Urothelium cell line (cell line): ENCODE measurements around the gene FBXW8.
A peak's percentile ranks its signal among the peaks of the same experiment; 100 is the strongest.

Experiments
- DNase-seq: peaks from one replicate; pipeline ENCODE4 v3.0.0; 2011; ENCODE audit warnings: low spot score, mixed read lengths
- FAIRE-seq: peaks from 2 replicates; lab custom pipeline; 2011; peaks lifted over from hg19 to GRCh38; lab: Jason Lieb, UNC

Gene FBXW8

DNA sequence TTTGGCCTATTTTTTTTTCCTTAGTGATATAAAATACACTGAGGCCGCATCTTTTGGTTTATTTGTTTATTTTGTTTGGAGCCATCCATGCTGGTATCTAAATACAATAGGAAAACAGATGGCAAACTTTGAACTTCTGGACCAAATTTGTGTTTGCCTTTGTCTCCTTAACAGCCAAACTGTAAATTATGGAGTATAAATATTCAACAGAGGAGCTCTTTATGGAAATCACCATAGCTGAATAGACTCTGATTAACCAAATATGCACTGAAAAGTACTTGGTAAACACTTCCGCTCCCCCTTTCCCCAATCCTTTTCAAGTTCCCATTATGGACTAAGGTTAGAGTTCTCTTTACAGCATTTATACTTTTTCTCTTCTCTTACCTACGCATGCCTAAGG, 107.9 kb downstream of the FBXW8 start:
- DNase-seq (no peak), FAIRE-seq (no peak)

DNA sequence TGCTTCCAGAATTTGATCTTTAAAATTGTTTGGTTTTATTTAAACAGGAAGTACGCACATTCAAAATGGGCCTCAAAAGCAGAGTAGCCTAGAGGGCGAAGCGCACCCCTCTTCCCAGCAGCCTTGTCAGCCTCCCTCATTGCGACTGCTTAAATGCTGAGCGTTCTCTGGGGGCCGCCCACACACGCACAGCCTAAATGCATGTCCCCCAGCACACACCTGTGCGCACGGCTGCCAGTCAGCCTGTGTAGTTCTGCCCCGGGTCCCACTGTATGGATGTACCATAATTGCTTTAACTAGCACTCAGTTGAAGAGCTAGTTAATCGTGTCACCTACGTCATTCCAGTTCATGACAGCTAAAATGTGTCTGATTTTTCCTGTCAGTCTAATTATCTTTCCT, 109.1 kb downstream of the FBXW8 start:
- FAIRE-seq (no peak), DNase-seq (no peak)

DNA sequence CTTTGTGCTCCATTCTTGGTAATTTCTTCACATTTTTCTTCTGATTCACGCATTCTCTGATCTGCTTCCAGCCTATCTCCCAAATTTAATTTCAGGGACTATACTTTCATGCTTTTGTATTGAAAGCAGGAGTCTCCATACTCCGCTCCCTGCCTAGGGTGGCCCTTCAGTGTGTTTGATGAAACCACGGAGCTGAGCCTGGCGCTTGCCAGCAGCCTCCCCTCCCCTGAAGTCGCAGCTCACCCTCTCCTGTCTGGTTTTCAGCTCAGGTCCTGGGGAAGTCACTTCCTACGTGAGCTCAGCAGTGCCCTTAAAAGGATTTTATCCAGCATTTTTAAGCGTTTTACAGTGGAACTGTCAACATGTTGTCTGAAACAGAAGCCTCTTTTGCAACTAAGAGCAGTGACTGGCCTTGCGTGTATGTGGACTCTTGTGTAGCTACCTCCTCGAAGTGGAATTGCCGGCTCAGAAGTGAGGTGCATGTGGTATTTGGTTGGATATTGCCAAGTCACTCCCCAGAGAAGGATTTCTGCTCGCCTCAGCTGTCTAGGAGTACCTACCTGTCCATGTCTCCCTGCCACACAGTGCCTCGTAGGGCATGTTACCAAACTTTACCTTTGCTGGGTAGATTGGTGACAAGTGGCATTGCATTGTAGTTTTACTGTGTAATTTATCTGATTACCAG, 109.9 kb downstream of the FBXW8 start:
- FAIRE-seq (no peak), DNase-seq (no peak)

DNA sequence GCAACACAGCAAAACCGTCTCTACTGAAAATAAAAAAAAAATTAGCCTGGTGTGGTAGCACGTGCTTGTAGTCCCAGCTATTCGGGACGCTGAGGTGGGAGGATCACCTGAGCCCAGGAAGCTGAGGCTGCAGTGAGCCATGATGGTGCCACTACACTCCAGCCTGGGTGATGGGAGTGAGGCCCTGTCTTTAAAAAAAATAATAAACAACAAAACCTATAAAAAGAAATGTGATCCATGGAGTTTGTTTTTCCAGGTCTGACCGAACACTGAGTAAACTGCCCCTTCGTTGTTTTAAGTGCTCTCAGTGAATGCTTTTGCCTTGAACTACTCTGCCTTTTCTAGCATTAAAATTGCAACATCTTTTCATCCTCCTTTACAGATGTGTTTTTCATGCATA, 111.7 kb downstream of the FBXW8 start:
- DNase-seq = no peak
- no peak for FAIRE-seq

DNA sequence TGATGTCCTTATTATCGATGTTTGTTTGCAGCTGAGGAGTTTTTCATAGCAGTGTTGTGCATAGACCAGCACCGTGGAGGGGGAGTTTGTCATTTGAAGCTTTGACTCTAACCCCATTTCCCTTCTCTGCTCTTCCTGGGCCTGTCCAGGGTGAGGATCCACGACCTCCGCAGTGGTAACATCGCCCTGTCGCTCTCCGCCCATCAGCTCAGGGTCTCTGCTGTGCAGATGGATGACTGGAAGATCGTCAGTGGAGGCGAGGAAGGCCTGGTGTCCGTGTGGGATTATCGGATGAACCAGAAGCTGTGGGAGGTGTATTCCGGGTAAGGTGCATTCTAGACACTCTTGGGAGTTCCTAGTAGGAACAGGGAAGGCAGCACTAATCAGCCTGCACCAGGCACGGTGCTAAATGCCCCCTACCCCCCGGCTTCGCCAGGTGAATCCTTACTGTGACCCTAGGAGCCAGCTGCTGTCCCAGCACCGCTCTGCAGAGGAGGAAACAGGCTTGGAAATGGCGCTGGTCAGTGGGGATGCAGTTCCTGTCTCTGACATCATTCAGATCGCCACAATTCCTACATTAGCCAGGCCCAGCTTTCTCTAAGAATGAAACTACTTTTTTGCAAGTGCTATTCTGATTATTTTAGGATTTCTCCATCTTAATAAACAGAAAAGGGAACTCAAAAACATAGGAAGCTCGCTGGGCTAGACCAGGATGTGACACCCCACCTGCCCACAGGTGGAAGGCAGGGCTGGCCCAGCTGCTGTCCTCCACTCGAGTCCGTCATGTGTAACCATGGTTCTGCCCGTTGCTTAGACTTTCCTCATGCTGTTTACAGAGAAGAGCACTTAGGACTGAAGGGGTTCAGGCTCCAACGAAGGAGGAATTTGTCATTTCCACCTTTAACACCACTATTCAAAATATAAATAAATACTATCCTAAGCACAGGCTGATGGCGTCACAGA, 113.5 kb downstream of the FBXW8 start:
- DNase-seq (no peak), FAIRE-seq (no peak)

DNA sequence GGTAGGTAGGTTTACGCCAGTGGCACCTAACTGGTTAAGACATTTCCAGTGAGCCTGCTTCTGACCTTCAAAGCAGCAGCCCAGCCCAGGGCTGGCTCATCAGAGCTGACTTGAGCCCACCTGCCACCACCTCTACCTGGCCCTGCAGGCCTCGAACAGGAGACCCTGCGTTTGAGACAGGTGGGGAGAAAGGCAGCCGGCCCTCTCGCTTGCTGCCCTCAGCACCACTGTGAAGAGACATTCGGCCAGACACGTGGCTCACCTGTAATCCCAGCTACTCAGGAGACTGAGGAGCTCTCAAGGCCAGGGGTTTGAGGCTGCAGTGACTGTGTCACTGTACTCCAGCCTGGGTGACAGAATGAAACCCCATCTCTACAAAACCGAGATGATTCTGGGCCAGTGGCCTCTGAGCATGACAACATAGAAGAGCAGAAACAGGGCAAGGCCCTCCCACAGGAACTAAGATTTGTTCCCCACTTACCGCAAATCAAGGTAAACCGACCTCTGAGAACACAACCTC, 114.3 kb downstream of the FBXW8 start:
- FAIRE-seq (no peak), DNase-seq (no peak)

DNA sequence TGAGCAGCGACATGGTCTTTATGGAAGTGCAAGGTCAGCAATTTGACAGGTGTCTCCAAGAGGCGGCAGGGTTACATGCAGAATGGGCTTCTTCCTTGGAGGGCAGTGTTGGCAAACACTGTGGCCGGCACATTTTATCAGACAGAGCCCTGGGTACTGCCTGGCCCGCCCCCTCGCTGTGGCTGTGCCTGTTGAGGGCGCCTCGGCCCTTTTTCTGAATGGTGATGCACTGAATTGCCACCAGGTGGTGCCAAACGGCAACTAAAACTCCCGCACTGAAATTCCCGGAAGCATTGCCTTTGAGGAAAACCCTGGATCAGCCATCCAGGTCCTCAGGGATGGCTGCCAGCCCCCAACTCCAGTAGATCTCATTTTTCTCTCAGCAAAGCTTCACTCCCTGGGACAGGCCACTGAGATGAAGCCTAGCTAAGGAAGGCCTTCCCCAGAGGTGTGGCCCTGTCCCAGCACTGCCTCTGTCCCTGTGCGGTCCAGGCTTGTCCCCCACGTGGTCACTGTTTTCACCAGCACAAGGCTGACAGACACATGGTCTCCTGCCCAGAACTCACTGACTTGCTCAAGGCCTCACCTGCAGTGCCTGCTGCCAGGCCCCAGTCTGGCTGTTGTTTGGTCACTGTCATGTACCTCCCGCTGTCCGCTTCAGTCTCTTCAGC, 114.9 kb downstream of the FBXW8 start:
- FAIRE-seq (no peak), DNase-seq (peak; percentile 85)

DNA sequence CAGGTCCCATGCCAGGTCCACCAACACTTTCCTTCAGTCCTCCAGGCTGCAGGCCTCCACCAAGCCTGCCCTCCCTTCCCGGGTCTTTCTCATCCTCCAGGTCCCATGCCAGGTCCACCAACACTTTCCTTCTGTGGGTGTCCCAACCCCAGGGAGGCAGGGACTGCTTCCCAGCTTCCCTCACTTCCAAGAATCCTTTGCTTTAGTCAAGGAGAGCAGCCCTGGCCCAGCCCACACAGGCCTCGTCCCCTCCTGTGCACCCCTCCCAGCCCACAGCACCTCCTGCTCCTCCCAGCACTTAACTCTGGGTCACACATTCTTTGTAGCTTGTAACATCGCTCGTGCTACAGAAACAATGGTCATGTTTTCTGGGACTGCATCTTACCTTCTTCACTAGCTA, 115.6 kb downstream of the FBXW8 start:
- DNase-seq (no peak), FAIRE-seq (no peak)

DNA sequence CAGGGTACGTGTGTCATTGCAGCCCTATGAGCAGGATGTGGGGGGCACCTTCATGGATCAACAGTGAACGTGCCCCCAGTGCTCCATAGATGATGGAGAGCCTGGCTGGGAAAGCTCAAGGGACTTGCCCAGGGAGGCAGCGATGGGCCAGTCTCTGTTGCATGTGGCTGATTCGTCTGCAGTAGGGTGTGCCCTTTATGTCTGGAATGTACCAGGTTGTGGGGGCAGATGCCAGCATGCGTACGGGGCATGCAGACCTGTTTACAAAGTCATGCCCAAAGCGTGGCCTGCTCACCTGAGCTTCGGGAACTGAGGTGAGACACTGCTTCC, 116.1 kb downstream of the FBXW8 start:
- no peak for FAIRE-seq

DNA sequence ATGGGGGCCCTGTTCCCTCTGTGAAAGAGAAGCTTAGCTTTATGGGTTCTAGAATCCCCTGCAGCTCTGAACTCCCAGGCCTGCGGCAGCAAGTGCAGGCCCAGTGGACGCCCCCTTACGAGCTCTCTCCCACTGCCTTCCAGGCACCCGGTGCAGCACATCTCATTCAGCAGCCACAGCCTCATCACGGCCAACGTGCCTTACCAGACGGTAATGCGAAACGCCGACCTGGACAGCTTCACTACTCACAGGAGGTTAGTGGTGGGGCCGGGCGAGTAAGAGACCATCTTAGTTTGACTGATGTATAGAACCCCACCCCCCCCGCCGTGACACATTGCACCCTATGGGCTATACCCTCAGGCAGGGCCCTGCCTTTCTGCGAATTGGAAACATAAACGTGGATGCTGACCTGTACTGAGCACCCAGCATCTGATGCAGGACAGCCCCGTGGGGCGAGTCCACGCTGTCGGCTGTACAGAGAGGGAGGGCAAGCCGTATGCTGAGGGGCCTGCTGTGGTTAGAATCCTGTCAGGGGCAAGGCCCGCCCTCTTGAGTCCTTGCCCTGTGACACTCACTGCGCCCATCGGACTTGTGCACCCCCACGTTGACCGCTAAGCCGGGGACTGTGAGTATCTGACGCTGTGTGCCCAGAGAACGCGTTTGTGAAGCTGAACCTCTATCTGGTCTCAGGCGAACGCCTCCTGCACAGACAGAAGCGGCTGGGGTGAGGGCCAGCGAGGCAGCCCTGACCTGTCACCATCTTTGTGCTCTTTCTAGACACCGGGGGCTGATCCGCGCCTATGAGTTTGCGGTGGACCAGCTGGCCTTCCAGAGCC, 116.7 kb downstream of the FBXW8 start:
- DNase-seq (no peak), FAIRE-seq (no peak)

More for the DNA sequence above, 116.1 kb downstream of the FBXW8 start:
- no peak for DNase-seq

DNA sequence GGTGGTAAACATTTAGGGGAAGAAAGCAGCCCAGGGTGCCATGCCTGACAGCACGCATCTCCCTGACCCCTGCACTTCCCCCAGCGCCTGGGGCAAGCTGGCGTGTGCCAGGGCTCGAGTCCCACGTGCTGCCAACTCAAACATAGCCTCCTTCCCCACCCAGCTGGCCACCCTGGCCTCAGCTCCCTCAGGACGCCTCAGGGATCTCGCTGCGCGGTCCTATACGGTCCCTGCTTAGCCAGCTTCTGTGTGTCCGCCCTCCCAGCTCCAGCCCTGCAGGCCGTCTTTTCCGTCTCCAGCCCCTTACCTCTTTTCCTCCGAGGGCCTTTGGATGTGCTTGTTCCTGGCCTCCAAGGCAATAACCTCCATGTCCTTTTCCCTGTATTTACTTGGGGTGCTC, 117.5 kb downstream of the FBXW8 start:
- FAIRE-seq = no peak
- no peak for DNase-seq

DNA sequence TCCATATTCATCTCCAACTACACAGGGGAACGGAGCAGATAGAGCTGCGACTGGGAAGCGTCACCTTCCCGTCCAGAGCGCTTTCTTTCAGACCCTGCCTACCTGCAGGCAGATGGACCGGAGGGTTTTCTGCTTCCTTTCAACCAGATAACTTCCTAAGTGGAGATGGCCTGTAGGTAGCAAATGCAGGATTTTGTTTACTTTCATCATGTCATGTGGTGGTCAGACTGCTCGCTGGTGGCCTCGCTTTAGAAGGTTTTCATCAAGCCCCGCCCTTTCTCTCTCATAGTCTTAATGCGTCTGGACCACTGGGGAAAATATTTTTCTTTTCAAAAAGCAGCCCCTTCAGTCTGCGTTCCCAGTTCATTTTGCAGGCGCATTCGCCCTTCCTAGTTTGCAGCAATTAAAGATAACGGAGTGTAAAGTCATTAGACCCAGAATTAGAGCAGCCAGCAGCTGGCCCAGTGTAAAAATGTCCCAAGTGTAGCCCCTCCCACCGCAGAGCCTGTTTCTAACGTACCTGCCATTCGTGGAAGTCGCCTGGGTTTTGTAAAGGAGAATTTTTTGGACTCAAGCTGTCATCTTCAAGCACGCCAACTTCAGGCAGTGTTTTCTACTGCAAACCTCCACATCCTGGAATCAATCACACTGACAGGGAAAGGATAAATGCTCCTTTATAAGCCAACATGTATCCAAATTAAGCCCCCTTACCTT, 119.6 kb downstream of the FBXW8 start:
- DNase-seq = no peak

DNA sequence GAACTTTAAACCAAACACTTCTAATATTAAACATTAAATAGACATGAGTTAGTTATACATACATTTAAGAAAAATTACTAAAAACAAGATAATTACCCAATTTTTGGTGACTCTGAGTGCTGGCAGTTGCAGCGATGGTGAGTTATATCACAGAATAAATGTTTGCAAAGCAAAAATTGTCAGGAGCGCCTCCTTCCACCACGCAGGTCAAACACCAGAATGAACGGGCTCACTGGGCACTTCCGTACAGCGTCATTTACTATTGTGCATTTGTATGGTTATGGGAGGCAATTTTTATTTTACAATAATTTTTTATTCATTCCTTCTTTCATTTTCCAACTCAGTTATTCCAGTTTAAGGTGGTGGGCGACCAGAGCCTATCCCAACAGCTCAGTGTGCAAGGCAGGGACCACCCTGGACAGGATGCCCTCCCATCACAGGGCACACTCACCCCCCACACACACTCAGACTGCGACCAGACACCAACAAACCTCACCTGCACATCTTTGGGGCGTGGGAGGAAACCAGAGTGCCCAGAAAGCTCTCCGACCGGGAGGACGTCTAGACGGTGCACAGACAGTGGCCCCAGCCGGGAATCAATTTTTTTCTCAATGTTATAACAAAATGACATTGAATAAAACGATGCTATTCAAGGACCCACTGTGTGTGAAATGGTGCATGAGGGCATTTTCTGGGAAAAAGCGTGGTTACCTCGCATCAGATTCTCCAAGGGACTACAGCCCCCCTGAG, 121.3 kb downstream of the FBXW8 start:
- FAIRE-seq (no peak), DNase-seq (no peak)

More for the DNA sequence above, 119.6 kb downstream of the FBXW8 start:
- FAIRE-seq = no peak

DNA sequence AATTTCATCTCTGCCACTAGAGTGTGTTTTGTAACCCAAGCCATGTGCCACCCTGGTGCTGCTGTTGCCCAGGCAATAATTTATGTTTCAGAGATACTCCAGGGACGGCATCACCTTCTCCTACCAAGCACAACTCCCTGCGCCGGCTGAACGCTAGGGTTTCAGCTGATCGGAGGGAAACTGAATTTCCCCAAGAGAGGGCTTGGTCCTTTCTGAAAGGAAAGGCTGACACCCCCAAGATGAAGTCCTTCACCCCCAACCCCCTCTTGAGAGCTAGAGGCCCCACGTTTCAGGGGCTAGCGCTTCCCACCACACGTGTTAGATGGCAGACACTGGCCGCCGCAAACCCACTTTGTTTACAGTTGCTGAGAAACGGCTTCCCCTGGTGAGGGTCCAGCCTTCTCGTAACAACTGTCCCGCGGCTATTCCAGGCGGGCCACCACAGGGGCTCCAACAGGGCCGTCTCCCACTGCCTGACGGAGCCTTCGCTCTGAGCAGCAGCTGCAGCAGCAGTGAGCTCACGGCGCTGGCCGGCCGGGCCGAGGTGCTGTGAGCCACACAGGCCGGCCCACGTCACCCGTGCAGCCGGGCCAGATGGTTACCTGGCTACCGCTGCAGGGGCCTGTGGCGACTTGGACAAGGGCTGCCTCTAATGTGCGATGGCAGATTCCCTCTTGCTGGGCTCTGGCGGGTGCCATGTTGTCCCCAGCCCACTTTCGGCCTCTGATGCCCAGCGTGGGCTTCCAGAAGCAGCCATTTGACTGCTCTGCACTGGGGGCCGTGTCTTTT, 122.0 kb downstream of the FBXW8 start:
- FAIRE-seq (no peak), DNase-seq (no peak)

DNA sequence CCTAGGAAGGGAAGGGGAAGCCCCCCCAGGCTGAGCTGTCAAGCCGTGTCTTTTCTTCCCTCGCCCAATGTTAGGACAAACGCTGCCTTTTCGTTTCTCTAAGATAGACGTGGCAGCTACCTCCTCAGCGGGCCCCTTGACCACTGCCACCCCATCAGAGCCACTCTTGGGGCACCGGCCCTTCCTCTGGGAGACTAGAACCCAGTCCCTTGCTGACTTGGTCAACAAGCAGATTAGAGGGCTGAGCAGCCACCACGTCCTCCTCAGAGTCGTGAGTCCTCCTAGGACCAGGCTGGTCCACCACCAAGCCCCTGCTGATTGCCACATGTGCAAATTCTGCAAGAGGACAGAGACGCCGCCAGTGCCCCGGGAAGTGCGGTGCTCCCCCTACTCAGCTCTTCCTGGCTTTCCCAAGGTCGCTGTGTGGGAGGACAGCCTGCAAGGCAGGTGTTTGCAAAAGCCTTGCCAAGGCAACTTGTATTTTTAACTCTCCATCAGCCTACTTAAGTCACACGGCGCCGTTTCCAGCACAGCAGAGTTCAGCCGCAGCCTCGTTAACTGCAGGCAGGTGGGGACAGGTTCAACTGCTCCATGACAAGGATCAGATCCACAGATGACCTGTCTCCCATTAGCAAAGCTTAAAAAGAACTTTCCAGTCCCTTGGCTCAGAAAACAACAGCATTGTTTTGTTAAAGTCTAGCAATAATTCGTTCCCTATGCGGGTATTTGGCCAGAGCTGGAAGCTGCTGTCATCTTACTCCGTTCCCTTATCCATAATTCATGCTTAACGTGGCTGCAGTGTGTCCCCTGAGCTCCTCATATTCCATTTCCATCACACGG, 122.9 kb downstream of the FBXW8 start:
- DNase-seq (no peak), FAIRE-seq (no peak)

DNA sequence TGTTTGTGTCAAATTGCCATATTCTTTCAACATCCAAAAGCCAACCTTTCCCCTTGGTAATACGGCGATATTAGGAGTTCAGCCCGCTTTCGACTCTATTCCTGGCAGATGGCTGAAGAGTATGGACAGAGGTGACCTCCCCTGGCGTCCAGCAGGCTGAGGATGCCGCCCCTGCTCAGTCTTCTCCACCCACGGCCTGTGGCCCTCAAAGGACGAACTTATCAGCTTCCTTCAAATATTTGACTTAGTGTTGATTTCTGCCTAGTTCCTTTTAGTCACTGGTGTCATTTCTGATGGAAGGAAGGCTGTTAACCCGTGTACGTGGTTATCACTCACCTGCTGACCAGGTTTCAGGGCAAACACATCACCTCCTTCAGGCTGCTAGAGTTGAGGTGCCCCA, 123.5 kb downstream of the FBXW8 start:
- DNase-seq (no peak), FAIRE-seq (no peak)

DNA sequence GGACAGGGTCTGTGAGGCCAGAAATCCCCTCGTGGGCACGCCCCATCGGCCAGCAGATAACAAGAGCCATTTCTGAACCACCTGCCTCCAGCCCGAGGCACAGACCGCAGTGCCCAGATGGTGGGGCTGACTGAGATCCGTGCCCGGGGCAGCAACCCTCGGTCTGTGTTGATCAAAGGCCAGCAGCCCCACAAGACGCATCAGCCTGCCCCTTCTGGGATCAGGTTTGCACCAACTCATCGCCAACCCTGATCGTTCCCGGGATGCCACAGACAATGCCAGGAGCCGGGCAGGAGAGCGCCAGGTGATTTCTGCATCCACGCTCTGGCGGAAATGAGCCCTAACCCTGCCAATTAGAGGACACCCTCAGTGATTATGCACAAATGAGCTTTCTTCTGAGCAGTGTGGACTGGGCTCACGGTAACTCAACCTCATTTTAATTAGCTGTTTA, 124.0 kb downstream of the FBXW8 start:
- FAIRE-seq (no peak), DNase-seq (no peak)

DNA sequence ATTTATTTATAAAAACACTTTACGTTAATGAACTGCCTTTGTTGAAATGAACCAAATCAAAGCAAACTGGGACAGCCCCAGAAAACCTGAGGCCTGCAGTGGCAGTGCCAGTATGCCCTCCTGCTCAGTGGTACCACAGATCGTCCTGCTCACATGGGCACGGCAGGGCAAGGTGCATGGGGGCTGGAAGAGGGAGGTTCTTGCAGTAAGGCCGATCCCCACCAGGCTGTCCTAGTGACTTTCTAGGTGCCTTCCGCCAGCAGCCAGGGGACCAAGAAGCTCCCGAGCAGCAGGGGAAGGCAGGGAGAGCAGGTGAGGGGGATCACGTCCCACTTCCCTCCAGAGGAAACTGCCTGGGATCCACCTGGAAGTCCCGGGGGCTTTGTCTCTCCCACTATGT, 124.5 kb downstream of the FBXW8 start:
- no peak for DNase-seq
- FAIRE-seq = no peak
